ENCODE results near the gene OR51G2. TPM values are rescaled to one million over a fixed set of nuclear protein-coding genes. Genes with fewer than 3 reads are reported as not detected.

OR51G2 gene
- total RNA-seq, 1 experiment from 2014 or later: not detected

DNA sequence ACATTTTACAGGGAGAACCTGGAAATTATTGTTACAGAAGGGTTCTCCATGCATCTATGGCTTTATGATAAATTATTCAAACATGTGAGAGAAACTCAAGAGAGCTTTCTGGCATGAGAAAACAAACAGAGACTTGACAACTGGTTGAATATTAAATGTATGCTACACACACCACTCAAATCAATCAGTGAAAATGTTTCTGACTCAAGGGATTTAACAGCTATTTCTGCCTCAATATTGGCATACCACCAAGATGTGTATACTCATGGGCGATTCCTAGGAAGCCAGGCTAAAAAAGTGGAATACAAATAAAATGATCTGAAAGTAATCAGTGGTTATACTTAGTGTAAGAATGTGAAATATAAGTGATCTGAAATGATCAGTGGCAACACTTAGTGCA lies 53.3 kb downstream of the OR51G2 start:
- no peaks in the 10 kb centered on the region for H3K27me3 ChIP-seq (replicated peaks; ENCODE audit: insufficient read depth, low read depth, low read length, poor library complexity)
- ChIA-PET POLR2A (ENCODE audit: low non-redundant PET) (no interaction called here), CTCF (no interaction called here)
- no peaks in the 10 kb centered on the region for H3K36me3 ChIP-seq (ENCODE audit: insufficient read depth, low read length, poor library complexity, severe bottlenecking)
- BruUV-seq (replicated peaks): no TSS peak
- DNase-seq (ENCODE audit: low spot score): no peak
- no peaks in the 10 kb centered on the region for H3K9me3 ChIP-seq (ENCODE audit: low read depth, low read length, poor library complexity, severe bottlenecking)
- H3K4me1 ChIP-seq (ENCODE audit: insufficient read depth, low read length, poor library complexity, severe bottlenecking): no peaks in the 10 kb centered on the region
- TF ChIP-seq EZH2 (IDR thresholded peaks at IDR 0.05; ENCODE audit: borderline replicate concordance, low read depth, low read length, poor library complexity, severe bottlenecking): no peak
- TF ChIP-seq, protein P1, sequence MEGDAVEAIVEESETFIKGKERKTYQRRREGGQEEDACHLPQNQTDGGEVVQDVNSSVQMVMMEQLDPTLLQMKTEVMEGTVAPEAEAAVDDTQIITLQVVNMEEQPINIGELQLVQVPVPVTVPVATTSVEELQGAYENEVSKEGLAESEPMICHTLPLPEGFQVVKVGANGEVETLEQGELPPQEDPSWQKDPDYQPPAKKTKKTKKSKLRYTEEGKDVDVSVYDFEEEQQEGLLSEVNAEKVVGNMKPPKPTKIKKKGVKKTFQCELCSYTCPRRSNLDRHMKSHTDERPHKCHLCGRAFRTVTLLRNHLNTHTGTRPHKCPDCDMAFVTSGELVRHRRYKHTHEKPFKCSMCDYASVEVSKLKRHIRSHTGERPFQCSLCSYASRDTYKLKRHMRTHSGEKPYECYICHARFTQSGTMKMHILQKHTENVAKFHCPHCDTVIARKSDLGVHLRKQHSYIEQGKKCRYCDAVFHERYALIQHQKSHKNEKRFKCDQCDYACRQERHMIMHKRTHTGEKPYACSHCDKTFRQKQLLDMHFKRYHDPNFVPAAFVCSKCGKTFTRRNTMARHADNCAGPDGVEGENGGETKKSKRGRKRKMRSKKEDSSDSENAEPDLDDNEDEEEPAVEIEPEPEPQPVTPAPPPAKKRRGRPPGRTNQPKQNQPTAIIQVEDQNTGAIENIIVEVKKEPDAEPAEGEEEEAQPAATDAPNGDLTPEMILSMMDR (conservative IDR thresholded peaks at IDR 0.05; ENCODE audit: low read depth, low read length): no peak
- no peak overlapping the region for H3K27ac ChIP-seq (ENCODE audit: low read depth, low read length, poor library complexity, severe bottlenecking)
- H3K4me3 ChIP-seq (ENCODE audit: low read depth, low read length, poor library complexity, severe bottlenecking): no peak overlapping the region
- intact Hi-C loops (cut with micrococcal nuclease; ENCODE audit: unreplicated experiment): no loop called here

DNA sequence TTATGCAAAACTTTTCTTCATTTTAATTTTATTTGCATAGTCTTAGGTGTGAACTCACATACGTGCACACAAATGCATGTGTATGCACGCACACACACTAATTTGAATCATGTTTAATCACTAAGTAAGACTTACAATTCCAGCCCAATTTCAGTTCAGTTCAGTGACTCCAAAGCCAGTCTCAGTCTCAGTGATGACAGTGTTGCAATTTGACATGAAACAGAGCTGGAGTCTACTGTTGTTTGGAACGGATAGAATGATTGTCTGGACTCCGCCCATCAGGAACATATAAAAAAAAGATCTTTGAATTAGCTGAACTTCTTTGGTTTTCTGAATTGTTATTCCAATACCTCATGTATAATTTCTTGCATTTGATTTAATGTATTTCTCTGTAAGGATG lies 55.3 kb downstream of the OR51G2 start:
- no peak for DNase-seq (ENCODE audit: low spot score)
- ChIA-PET POLR2A (ENCODE audit: low non-redundant PET) (no interaction called here), CTCF (no interaction called here)
- intact Hi-C loops (cut with micrococcal nuclease; ENCODE audit: unreplicated experiment): no loop called here
- Histone ChIP-seq H3K36me3 (ENCODE audit: insufficient read depth, low read length, poor library complexity, severe bottlenecking) (no peaks in the 10 kb centered on the region), H3K4me3 (ENCODE audit: low read depth, low read length, poor library complexity, severe bottlenecking) (no peak overlapping the region), H3K4me1 (ENCODE audit: insufficient read depth, low read length, poor library complexity, severe bottlenecking) (no peaks in the 10 kb centered on the region), H3K9me3 (ENCODE audit: low read depth, low read length, poor library complexity, severe bottlenecking) (no peaks in the 10 kb centered on the region), H3K27ac (ENCODE audit: low read depth, low read length, poor library complexity, severe bottlenecking) (no peak overlapping the region), H3K27me3 (replicated peaks; ENCODE audit: insufficient read depth, low read depth, low read length, poor library complexity) (no peaks in the 10 kb centered on the region)
- BruUV-seq (replicated peaks): no TSS peak
- TF ChIP-seq, protein P1 (conservative IDR thresholded peaks at IDR 0.05; ENCODE audit: low read depth, low read length): no peak
- TF ChIP-seq EZH2 (IDR thresholded peaks at IDR 0.05; ENCODE audit: borderline replicate concordance, low read depth, low read length, poor library complexity, severe bottlenecking): no peak

Other genes with a start within 250 kb of the OR51G2 start
- gene OR51E2, start 221.5 kb downstream of the OR51G2 start, total RNA-seq (2021): not detected in 2 replicates
- gene MMP26, start 214.6 kb downstream of the OR51G2 start, total RNA-seq (2021): not detected in 2 replicates
- not detected in 2 replicates for gene OR51F1, start 149.4 kb downstream of the OR51G2 start, total RNA-seq (2021)
- gene OR52R1, start 115.0 kb downstream of the OR51G2 start, total RNA-seq (2021): not detected in 2 replicates
- gene OR51F2, start 98.0 kb downstream of the OR51G2 start, total RNA-seq (2021): not detected in 2 replicates
- gene OR51S1, start 70.1 kb downstream of the OR51G2 start, total RNA-seq (2021): not detected in 2 replicates
- not detected in 2 replicates for gene OR51T1, start 37.5 kb downstream of the OR51G2 start, total RNA-seq (2021)
- gene OR51A7, start 15.6 kb downstream of the OR51G2 start, total RNA-seq (2021): not detected in 2 replicates
- not detected in 2 replicates for gene OR51G1, start 5.0 kb upstream of the OR51G2 start, total RNA-seq (2021)
- not detected in 2 replicates for gene OR51A4, start 28.3 kb upstream of the OR51G2 start, total RNA-seq (2021)
- not detected in 2 replicates for gene OR51A2, start 36.4 kb upstream of the OR51G2 start, total RNA-seq (2021)
- not detected in 2 replicates for gene OR51L1, start 75.5 kb upstream of the OR51G2 start, total RNA-seq (2021)
- not detected in 2 replicates for gene OR52J3, start 127.2 kb upstream of the OR51G2 start, total RNA-seq (2021)
- not detected in 2 replicates for gene OR52E2, start 140.3 kb upstream of the OR51G2 start, total RNA-seq (2021)
- not detected in 2 replicates for gene OR52E1, start 150.2 kb upstream of the OR51G2 start, total RNA-seq (2021)
- gene OR52A5, start 219.0 kb upstream of the OR51G2 start, total RNA-seq (2021): not detected in 2 replicates
- gene OR52A1, start 235.4 kb upstream of the OR51G2 start, total RNA-seq (2021): not detected in 2 replicates

Measured in A673 (cell line).